Measurements from ENCODE around the gene MYH6. TPM values are rescaled to one million over a fixed set of nuclear protein-coding genes. Genes with fewer than 3 reads are reported as not detected.

The MYH6 gene
- total and polyA plus RNA-seq, 2 of the 13 experiments (the other 11 are each of a cell fraction or from before 2014, with no cell fraction given), result 0.01 TPM; not detected in 1

DNA sequence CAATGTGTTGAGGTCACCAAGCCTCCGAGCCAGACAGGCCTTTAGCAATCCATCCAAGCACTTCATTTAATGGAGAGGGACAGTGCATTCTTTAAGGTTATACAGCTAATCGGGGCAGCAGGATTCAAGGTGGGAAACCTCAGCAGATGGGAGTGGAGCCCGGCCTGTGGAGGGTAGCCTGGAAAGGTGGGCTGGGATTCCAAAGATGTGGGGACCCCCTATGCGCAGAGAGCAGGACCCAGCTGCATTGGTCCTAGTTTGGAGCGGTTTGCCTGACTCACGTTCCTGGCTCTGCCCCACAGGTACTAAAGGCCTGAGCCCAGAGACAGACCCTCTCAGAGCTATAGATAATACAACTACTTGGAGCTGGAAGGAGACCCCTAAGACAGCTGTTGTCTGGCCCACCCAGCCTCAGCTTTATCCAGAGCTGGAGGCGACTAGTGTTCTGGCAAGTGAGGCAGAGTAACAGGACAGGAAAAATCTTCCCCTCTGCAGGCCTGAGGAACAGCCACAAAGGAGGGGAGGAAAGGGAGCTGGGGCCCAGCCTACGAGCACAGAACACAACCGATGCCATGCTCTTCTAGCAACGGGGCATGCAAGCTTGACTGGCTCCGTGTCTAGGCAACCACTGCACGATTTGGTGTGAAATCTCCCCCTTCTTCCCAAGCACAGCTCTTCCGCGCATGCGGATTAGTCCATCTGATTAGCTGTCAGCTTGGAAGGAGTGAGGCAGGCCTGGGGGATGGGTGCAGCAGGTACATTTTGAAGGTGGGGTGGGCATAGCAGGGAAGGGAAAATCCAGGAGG, 28.5 kb upstream of the MYH6 start (continued):
- TF ChIP-seq, protein P1, sequence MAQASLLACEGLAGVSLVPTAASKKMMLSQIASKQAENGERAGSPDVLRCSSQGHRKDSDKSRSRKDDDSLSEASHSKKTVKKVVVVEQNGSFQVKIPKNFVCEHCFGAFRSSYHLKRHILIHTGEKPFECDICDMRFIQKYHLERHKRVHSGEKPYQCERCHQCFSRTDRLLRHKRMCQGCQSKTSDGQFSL (CRISPR knock-in tag; IDR thresholded peaks at IDR 0.05), result 0 out of 2 replicates have a peak, but pooled peaks have one; percentile 43
- TF ChIP-seq ZC3H13 (CRISPR knock-in tag; IDR thresholded peaks at IDR 0.05) (0 out of 2 replicates have a peak, but pooled peaks have one; percentile 24), ZNF550 (CRISPR knock-in tag; IDR thresholded peaks at IDR 0.05; ENCODE audit: borderline replicate concordance) (0 out of 2 replicates have a peak, but pooled peaks have one; percentile 15), ZNF598 (CRISPR knock-in tag; IDR thresholded peaks at IDR 0.05; ENCODE audit: borderline replicate concordance) (0 out of 2 replicates have a peak, but pooled peaks have one; percentile 13), IKZF1 (IDR thresholded peaks at IDR 0.05) (no peak), NCOA1 (CRISPR knock-in tag; IDR thresholded peaks at IDR 0.05) (peak; percentile 83; the same call in 1 of the 2 replicates)
- TF ChIP-seq, protein P2, sequence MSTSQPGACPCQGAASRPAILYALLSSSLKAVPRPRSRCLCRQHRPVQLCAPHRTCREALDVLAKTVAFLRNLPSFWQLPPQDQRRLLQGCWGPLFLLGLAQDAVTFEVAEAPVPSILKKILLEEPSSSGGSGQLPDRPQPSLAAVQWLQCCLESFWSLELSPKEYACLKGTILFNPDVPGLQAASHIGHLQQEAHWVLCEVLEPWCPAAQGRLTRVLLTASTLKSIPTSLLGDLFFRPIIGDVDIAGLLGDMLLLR (CRISPR knock-in tag; IDR thresholded peaks at IDR 0.05), result 0 out of 2 replicates have a peak, but pooled peaks have one; percentile 45

DNA sequence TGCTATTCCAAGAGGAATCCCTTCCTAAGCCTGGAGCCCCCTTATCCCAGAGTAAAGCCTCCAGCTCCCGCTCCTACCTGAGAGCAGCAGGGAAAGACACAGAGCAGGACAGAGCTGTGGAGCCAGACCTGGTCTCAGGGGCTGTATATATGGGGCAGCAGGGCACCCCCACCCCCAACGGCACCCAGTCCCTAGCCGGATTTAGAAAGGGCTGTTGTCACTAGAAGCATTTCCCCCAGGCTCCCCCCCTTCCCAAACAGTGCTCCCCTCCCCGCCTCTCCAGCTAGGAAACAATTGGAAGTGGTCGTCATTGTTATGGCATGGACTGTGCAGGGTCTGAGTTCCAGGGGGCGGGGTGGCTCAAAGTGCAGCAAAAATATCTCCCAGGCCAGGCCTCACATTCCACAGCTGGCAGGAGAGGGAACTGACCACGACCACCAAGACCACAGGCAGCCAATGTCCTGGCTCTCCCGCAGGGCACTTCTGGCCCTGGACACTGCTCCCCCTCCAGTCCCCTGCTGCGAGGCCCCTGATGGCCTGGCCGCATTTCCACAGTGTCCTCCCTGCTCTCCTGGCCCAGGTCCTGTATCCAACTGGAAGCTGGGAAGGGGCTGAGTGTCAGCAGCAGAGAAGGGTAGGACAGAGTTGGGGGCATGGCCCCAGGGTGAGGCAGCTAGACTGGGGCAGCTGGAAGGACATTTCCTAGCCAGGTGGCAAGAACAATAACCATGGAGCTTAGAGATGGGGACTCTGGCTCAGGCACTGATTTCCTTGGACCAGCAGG, 27.7 kb upstream of the MYH6 start, which contains the start of gene MYH7:
TSS of gene MYH7 (minus strand) at position 118 of the 784 bp plus-strand sequence. CDS start 1,928 bp downstream, outside the sequence.
- WGBS (ENCODE audit: low lambda C conversion rate), result 1% methylated on average over 10 of the region's 10 CpGs
- intact Hi-C loops (cut with micrococcal nuclease; ENCODE audit: unreplicated experiment), result no loop called here
- TF ChIP-seq ZNF501 (CRISPR knock-in tag; IDR thresholded peaks at IDR 0.05) (peak; percentile 85), ZNF552 (CRISPR knock-in tag; IDR thresholded peaks at IDR 0.05; ENCODE audit: borderline replicate concordance) (peak; percentile 58; the same call in 1 of the 2 replicates), DNMT1 (CRISPR knock-in tag; IDR thresholded peaks at IDR 0.05) (0 out of 2 replicates have a peak, but pooled peaks have one; percentile 46), ATRX (CRISPR knock-in tag; IDR thresholded peaks at IDR 0.05; ENCODE audit: borderline replicate concordance) (no peak), ZNF781 (CRISPR knock-in tag; IDR thresholded peaks at IDR 0.05; ENCODE audit: borderline replicate concordance, not compliant biosample characterization) (peak; percentile 31), ZNF431 (CRISPR knock-in tag; IDR thresholded peaks at IDR 0.05; ENCODE audit: borderline replicate concordance, low read depth) (no peak; the same call in 1 of the 2 replicates)
- TF ChIP-seq, protein P3, sequence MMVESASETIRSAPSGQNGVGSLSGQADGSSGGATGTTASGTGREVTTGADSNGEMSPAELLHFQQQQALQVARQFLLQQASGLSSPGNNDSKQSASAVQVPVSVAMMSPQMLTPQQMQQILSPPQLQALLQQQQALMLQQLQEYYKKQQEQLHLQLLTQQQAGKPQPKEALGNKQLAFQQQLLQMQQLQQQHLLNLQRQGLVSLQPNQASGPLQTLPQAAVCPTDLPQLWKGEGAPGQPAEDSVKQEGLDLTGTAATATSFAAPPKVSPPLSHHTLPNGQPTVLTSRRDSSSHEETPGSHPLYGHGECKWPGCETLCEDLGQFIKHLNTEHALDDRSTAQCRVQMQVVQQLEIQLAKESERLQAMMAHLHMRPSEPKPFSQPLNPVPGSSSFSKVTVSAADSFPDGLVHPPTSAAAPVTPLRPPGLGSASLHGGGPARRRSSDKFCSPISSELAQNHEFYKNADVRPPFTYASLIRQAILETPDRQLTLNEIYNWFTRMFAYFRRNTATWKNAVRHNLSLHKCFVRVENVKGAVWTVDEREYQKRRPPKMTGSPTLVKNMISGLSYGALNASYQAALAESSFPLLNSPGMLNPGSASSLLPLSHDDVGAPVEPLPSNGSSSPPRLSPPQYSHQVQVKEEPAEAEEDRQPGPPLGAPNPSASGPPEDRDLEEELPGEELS (CRISPR knock-in tag; IDR thresholded peaks at IDR 0.05), result peak; percentile 66
- TF ChIP-seq, protein P1 (CRISPR knock-in tag; IDR thresholded peaks at IDR 0.05), result peak; percentile 68; the same call in 1 of the 2 replicates

More for the DNA sequence above, 27.7 kb upstream of the MYH6 start, which contains the start of gene MYH7:
- peak; percentile 84 for ATAC-seq
- Histone ChIP-seq H2AFZ (ENCODE audit: low read length) (no peak within 1 kb of the TSS), H3K4me3 (replicated peaks in 1 of 3; ENCODE audit: insufficient read depth in 1 of 3, low read depth in 2 of 3, low read length in 3 of 3) (peak within 1 kb of the TSS; percentile 6 to 60 (median 30)), H4K20me1 (ENCODE audit: insufficient read depth, low read length) (no peaks in the 10 kb centered on the region), H3K4me2 (ENCODE audit: low read depth, low read length) (peak within 1 kb of the TSS; percentile 78), H3K9me3 (ENCODE audit: low read length) (no peaks in the 10 kb centered on the region), H3K79me2 (ENCODE audit: insufficient read depth, low read length) (no peaks in the 10 kb centered on the region), H3K27me3 (ENCODE audit: control insufficient read depth in 1 of 2, insufficient read depth in 2 of 2, low read length in 2 of 2) (peaks cover 14 to 66% of the 10 kb centered on the region in 2 experiments), H3K27ac (ENCODE audit: extremely low read length, insufficient read depth, low read length) (peak within 1 kb of the TSS; percentile 22), H3K4me1 (ENCODE audit: insufficient read depth, low read length) (peaks cover 43% of the 10 kb centered on the region), H3K36me3 (replicated peaks in 1 of 2; ENCODE audit: control insufficient read depth in 1 of 2, insufficient read depth in 2 of 2, low read length in 2 of 2) (no peaks in the 10 kb centered on the region), H3K9ac (ENCODE audit: insufficient read depth, low read depth, low read length) (peak within 1 kb of the TSS; percentile 35)
- FAIRE-seq, result peak; percentile 76
- in situ Hi-C loops (cut with HindIII; ENCODE audit: extremely low pct_ligation_motif_present, low pct_unique_long_range_greater_than_20kb), result no loop called here
- peak; percentile 94 for DNase-seq (ENCODE audit: low spot score)
- POLR2A ChIA-PET, result interaction anchor here (0.6 to 2.4 kb wide), 10 partner anchors 12 to 658 kb away, joined by 3 to 26 read pairs (median 4); partner anchors contain the start of genes ACIN1, C14orf119, HOMEZ and NGDN
- BruUV-seq (replicated peaks), result no TSS peak
- CTCF ChIA-PET (ENCODE audit: low intra/inter-chr PET ratio, low total read pairs), result no interaction called here
